ENCODE measurements around the gene BHLHE41. TPM values are rescaled to one million over a fixed set of nuclear protein-coding genes. Genes with fewer than 3 reads are reported as not detected.

BHLHE41 gene
- not detected in 2 replicates for total RNA-seq

DNA sequence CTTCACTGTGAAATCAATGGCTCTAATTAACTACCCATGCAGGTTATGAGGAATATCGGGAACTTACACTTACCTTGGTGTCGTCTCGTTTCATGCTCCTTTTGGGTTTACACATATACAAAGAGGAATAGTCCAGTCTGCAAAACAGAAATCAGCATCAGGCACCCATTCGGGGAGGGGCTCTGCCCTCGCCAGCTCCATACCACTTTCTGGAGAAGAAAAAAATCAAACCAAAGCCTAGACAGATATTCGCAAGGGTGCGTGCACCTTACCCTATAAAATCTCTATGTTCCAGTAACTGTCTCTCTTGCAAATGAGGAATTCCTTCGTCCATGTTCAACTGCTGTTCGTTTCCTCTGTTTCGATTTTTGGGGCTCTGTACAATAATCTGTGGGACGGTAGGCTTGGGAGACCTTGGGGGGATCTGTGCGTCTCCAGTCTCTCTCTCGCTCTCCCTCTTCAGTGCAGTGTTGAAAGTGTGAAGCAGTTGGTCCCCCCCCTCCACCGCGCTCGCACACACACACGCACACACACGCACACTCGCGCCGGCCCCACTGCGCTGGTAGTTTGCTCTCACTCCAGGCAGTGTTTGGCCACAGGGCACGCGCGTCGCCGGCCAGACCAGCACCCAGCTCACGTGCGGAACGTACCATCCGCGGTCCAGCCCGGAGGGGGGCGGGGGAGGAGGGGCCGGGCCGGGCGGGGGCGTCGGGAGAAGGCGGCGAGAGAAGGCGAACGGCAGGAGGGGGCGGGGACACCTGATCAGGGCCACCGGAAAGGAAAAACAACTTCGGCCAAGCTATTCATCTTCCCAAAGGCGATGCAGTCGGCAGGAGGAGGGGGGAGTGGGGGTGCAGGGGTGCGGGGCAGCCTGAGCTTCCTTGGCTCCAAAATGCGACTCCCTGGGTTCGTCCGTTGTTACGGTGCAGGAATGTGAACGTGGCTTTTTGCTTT, at the start of gene BHLHE41:
TSS of gene BHLHE41 (minus strand) at position 592 of the 954 bp plus-strand sequence. CDS start at position 334, 258 bp downstream.
- intact Hi-C loops (cut with micrococcal nuclease), result loop anchor here (10.0 kb wide), 2 partner anchors 170 to 720 kb away; partner anchors contain the start of gene RASSF8

DNA sequence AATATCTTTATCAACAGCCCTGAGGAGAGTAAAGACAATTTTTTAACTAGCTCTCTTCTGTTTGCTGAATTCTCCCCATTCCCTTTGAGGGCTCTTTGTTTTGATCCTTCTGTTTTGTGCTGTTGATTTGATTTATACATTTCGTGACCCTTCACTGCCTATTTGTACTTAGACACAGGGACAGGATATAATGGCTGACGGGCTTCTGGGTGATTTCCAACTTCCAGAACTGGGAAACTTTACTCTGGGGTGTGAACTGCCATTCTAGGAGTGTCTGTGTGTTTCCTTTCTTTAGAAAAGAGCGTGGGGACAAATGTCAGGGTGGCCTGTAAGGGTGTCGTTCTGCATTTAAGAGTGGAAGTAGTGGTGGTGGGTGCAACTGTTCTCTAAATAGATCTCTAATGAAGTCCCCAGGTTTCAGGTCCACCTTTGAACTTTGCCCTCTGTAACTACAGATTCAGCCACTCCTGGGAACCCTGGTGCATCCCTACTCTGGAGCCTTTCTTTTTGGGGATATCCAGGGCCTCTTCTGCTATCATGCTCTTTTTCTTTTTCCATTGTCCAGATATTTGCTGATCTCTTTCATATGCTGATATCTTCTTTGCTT, 48.2 kb upstream of the BHLHE41 start:
- intact Hi-C loops (cut with micrococcal nuclease), result no loop called here

DNA sequence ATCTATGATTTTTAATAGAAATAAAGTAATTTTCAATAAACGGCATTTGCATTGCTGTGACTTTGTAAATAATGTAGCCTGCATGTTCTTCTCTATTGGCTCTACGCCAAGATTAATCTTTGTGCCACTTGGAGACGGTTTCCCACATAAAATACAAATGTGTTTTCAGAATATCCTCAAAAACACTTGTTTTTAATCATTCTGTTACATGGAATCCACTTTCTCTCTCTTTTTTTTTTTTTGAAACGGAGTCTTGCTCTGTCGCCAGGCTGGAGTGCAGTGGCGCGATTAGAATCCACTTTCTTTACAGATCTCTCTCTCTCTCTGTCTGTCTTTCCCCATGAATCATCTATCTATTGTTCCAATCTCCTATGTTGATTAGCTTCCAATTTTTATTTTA, 47.7 kb upstream of the BHLHE41 start:
- intact Hi-C loops (cut with micrococcal nuclease), result no loop called here

DNA sequence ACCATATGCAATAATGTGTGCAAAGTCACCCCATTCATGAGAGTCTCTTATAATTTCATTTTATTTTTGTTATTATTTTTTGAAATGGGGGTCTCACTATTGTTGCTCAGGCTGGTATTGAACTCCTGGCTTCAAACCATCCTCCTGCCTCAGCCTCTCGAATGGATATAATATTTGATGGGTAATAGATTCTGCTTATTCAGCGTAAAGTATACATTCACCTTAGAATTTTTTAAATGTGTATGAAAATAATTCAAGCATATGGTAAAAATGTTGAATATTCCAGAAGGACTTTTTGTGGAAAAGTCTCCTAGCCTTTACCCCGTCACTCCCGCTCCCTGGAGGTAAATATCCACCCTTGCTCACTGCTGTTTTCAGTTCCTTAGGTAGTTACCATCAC, 47.2 kb upstream of the BHLHE41 start:
- intact Hi-C loops (cut with micrococcal nuclease), result no loop called here

DNA sequence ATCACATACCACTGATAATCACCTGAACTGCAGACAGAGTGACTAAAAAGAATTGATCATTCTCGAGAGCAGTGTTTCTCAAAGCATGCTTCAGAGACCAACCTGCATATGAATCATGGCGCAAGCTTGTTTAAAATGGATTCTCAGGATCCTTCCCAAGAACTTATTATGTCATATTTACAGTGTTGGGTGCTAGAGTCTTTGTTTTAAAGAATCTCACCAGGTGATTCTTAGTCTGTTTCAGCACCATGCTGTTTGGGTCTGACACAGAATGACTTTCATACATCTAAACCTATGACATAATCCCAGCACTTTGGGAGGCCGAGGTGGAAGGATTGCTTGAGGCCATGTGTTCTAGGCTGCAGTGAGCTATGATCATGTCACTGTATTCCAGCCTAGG, 39.3 kb upstream of the BHLHE41 start:
- intact Hi-C loops (cut with micrococcal nuclease), result no loop called here

DNA sequence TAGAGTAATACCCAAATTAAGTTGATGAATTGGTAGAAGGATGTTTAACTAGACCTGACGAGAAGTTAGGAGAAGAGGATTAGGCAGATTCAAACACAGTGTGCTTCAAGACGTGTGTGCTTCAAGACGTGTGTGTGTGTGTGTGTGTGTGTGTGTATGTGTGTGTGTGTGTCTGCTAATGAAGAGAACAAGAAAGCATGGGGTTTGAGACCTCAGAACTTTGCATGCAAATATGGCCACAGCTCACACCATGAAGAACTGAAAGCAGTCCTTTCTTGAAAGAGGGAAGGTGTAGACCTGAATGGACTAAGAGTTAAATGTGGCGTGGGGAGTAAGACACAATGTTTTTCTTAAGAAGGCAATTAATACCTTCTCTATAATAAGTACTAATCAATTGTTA, 38.1 kb upstream of the BHLHE41 start:
- intact Hi-C loops (cut with micrococcal nuclease), result no loop called here

DNA sequence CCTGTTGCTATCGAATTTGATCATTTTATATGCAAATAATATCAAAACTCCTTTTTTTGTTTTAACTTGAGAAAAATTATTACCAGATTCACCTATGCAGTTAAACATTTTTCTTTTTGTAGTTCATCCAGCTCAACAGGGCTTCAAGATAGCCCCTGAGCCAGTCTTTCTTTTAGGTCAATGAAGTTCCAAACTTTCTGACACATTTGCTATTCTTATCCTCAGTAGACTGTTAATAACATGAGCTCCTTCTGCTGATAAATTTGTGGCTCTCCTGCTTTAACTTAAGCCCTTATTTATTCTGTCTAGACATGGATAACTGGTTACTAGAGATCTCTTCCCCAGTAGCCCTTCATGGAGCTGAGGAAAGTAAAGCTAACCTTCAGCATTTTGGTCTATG, 37.3 kb upstream of the BHLHE41 start:
- intact Hi-C loops (cut with micrococcal nuclease), result no loop called here

DNA sequence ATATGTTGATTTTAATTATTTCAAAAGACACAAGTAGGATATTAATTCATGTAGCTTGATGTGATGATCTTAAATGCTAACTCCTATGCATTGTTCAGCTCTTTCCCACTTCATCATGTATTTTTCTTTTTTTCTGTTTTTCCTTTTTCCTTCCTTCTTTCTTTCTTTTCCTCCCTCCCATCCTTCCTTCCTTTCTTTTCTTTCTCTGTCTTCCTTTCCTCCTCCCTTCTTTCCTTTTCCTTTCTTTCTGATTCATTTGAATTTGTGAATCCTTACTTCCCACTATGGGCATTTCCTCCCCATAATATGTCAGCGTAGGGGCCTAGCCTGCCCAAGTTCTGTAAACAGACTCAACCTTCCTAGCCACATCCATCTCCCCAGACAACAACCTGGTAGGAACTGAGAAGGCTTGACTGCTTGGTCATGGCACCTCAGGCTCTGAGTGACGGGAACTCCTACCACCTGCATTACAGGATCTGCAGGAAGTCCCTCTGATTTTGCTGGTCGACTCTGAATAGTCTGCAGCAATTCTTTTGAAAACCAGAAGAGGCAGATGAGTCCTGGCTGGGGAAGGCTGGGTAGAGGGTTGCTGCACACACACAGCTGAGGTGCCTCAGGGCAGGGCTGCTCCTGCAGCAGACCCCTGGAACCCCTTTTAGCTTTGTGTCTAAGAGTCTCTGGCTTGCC, 33.4 kb upstream of the BHLHE41 start:
- intact Hi-C loops (cut with micrococcal nuclease), result no loop called here

DNA sequence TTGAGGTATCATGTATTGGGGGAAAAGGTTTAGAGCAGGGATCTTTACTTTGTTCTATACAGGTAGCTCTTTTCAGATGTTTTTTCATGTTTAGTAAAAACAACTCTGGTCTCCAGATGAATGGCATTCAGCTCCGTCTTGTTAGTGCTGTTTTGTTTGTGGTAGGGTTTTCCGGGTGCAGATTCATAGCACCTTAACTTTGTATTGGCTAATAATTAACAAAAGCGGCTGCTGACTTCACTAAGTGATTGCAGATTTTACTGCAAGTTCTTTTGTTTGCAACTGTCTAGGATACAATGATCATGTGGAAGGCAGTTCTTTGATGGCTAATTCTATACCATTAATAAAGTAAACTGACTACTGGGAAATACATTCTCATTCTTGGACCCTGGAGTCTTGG, 32.2 kb upstream of the BHLHE41 start:
- intact Hi-C loops (cut with micrococcal nuclease), result no loop called here

DNA sequence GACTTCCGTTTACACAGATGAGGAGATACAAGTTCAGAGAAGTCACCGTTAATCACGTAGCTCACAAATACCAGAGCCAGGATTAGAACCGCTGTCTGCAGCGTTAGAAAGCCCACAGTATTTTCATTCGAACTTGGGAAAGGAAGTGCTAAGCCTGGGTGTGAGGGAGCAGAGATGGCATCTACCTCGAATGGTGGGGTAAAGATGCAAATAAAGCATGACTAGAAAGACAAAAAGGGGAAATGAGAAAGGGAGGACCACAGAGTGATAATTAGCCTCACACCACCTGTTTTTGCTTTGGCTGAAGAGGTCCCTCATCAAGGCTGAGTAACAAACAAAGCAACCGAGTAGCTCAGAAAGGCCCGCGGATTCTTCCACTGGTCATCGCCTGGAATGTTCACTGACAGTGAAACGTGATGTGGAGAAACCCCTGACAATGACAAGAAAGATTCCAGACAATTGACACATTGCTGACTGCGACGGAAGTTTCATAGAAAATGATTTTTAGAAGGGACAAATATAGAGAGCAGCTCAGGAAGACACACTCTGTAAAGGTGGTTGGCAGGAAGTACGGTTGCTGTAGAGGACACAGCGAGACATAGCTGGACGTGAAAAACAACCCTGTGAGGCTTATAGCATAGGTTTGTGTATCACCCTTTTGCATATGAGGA, 31.5 kb upstream of the BHLHE41 start:
- intact Hi-C loops (cut with micrococcal nuclease), result no loop called here

DNA sequence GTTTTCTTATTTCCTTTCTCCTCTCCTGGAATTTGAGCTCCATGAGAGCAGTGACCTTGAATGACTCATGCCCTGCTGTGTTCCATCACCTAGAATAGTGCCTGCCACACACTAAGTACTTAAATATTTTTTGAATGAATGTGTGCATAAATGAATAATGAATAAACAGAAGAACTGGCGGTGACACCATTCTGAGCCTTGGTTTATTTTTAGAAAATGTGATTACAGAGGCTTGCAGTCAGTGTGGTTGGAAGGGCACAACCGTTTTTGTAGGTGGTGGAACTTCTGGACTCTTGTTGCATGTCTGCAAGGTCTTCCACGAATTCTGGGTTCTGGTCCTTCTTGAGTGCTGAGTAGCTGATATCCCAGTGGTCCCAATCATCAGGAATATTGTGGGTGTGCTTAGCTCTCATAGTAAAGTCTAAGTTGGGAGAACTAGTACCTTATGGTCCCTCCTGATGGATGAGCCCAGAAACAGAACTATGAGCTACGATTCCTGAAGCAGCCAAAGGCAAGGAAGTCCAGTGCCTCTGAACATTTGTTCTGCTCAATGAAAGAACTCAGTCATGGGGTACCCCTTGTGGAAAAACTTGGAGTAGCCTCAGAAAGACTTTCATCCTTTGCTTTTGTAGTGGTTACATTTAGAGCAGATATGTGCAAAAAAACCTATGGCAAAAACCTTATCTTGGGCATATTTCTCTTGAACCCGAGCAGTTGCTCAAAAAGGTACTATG, 28.8 kb upstream of the BHLHE41 start:
- intact Hi-C loops (cut with micrococcal nuclease), result no loop called here

DNA sequence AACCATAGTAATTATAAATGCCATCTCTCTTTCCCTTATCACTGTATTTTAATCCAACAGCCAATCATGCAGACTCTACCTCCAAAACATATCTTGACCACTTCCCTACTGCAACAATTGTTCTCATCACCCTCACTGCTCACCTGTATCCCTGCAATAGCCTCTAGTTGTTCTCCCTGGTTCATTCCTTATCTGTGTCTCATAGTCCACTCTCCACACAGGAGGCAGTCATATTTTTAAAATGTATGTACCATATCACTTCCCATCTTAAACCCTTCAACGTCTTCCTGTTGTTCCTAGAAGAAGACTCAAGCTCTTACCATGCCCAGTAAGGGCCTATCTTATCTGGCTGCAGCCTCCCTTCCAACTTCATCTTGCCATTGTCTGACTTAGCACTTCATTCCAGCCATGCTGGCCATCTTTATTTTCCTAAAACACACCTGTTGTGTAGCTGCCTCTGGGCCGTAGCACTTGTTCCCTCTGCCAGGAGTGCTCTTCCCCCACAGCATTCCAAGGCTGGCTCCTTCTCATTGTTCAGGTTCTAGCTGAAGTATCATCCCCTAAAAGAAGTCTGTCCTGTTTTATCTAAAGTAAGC, 27.8 kb upstream of the BHLHE41 start:
- intact Hi-C loops (cut with micrococcal nuclease), result no loop called here

DNA sequence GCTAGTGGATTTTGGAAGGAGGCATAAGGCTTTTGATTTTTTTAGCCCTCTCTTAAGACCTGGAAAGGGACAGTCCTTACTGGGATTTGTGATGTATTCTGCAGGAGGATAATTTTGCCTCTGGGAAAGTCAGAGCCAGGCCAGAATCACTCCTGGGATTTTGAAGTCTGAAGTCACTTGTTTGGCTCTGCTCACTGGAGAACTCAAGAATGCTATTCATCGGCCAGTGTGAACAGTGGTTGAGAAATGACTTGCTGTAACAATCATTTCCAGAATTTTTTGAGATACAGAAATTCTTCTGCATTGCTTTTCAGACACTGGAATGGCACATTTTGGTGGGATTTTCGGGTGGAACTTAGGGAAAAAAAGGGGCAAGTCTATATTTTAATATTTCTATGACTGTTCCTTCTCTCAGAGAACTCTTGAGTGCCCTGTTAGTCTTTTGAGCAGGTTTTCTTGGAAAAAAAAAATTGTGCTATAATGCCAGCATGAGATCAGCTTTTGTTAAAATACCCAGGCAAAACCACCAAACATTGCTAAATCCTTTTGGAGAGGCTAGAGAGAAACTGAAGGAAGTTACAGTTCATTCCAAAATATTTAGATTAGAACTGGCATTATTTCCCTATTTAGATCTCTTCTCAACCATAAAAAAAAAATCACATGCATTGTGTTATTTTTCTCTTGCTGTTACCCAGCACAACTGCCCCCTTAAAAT, 26.1 kb upstream of the BHLHE41 start:
- intact Hi-C loops (cut with micrococcal nuclease), result no loop called here

DNA sequence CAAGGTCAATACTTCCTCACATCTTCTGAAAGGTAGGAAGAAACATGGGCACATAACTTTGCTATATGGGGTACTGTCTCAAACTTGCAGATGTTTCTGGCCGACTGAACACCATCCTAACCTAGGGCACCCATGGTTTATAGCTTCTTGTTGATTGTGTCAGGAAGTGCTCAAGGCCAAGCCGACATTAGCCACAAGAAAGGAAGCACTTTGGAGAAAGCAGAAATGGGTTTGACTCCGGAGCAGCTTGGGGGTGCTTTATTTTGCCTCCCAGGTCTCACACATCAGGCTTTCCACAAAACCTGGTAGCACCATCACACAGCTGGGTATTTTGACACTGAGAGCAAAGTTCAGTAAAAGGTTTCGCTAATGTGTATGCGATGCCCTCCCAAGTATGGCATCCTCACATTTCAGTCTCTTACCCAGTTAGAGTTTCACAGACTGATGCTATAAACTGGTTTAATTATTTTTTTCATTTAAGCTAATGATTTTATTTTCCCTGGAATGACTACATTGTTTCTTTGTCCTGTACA, 25.2 kb upstream of the BHLHE41 start:
- intact Hi-C loops (cut with micrococcal nuclease), result no loop called here

DNA sequence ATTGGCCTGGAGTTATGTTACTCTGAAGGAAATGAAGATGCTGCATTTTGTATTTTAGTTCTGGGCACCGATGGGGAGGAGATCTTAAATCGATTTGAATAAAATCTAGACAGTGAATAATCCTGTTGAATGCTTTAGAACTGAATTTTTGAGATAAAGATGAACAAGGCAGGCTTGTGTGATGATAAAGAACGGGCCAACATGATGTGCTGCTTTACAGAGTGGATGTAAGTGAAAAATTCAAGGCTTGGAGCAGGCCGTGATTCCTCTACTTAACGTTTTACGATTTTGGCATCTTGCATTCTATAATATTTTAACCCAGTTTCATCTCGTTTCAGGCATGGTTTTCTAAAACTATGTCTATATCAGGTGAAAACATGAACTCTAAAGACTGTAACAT, 23.5 kb upstream of the BHLHE41 start:
- intact Hi-C loops (cut with micrococcal nuclease), result no loop called here

DNA sequence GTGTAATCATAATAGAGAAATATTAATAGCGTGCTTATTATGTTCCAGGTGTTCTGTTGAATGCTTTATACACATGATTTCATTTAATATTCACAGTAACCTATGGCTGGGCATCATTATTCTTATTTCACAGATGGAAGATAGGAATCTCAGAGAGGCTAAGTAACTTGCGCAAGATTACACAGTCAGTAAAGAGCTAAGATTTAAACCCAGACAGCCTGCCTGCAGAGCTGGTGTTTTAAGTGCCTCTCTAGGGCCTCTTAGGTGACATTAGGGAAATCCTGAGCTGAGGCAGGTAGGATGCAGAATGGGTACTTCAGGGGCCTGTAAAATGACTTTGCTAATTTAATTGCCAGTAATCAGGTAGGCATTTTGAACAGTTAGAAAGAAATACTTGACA, 18.5 kb upstream of the BHLHE41 start:
- intact Hi-C loops (cut with micrococcal nuclease), result no loop called here

DNA sequence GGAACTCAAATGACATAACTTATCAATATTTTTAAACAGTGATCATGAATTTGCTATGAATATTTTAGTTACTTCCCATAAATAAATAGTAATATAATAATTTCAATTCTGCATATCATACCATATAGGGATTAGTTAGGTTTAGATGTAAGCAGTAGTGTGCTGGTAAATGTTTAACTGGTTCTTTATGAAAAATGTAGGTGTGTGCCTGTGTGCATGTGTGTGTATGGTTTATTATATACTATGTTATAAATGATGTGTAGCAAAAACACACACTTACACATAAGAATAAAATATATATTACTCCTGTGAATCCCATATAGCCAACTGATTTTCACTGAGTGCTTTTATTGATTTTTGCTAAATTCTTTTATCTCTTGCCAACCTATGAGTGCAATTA, 14.0 kb upstream of the BHLHE41 start:
- intact Hi-C loops (cut with micrococcal nuclease), result no loop called here

DNA sequence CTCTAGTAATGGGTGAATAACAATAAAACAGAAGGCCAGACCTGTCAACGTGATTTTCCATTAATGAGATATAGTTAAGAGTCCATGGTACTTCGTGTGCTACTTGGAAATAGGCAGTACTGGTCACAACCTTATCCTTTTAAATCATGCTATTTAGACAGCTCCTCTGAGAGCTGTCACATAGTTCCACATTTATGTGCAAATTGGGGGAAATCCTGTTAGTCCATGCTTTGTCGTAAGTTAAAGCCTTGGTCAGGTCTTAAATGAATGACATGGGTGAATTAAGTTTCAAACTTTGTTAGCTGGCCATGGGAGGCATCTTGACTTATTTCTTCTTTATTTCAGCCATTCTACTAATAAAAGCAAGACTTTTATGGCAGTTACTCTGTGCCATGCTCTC, 11.9 kb upstream of the BHLHE41 start:
- intact Hi-C loops (cut with micrococcal nuclease), result no loop called here

DNA sequence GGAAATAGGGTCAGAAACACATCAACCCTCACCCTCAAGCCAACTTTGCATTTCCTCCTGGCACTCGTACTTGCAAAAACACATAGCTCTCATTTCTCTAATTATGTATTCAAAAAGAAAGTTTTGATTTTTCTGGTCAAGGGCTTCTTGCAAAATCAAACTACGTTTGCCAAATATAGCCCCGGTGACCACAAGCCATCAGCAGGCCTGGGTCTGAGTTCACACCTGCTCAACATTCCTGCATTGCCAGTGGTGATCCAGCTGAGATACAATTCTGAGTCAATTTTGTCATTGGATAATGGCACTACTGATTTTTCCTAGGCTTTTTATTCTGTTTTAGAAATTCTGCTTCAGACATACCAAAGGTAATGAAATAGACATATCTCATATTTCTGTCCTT, 10.7 kb upstream of the BHLHE41 start:
- intact Hi-C loops (cut with micrococcal nuclease), result no loop called here

DNA sequence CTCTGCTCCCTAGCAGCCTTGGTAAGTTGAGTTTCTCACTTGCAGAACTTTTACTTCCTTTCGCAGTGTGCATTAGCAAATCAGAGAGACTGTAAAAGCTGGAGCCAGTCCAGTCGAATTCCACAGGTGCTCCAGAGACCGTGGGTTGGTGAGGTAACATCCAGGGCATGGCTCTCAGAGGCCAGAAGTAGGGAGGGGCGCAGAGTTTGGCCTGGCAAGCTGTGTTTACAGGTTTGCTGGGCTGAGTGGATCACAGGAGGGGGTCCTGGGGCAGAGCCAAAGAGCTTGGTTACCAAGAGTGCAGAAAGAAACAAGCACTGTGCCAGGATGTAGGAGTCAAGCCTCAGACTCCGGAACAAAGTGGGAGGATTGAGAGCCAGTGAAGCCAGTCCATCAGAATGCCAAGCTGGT, 10.2 kb upstream of the BHLHE41 start:
- intact Hi-C loops (cut with micrococcal nuclease), result no loop called here
